Osteocyte (in vitro differentiated cells): ENCODE measurements around the gene KCNN3. TPM values are rescaled to one million over a fixed set of nuclear protein-coding genes. Genes with fewer than 3 reads are reported as not detected.

ENCODE experiments used
- DNase-seq: peaks from one replicate; pipeline ENCODE4 v3.0.0; 2021; ENCODE audit warnings: mixed read lengths; ENCODE audit not compliant: unreplicated experiment; ENCODE audit errors: extremely low spot score
- H3K27ac Mint-ChIP-seq: one replicate; pipeline ENCODE4 v1.8.0; 2021; ENCODE audit warnings: mild to moderate bottlenecking, mixed read lengths; ENCODE audit not compliant: unreplicated experiment
- H3K27me3 Mint-ChIP-seq: one replicate; pipeline ENCODE4 v1.8.0; 2021; ENCODE audit warnings: mixed read lengths; ENCODE audit not compliant: unreplicated experiment
- H3K36me3 Mint-ChIP-seq: one replicate; pipeline ENCODE4 v1.8.0; 2021; ENCODE audit warnings: mixed read lengths; ENCODE audit not compliant: unreplicated experiment
- H3K4me1 Mint-ChIP-seq: one replicate; pipeline ENCODE4 v1.8.0; 2021; ENCODE audit warnings: mixed read lengths; ENCODE audit not compliant: unreplicated experiment
- H3K4me3 Mint-ChIP-seq: one replicate; pipeline ENCODE4 v1.8.0; 2021; ENCODE audit warnings: mild to moderate bottlenecking, moderate library complexity, mixed read lengths; ENCODE audit not compliant: unreplicated experiment
- H3K9me3 Mint-ChIP-seq: one replicate; pipeline ENCODE4 v1.8.0; 2021; ENCODE audit warnings: mixed read lengths; ENCODE audit not compliant: unreplicated experiment
- CTCF ChIP-seq: fragments of 200-600 bp; sonication (generic); IDR thresholded peaks from 2 replicates; pipeline ENCODE4 v1.5.0; 2021; ENCODE audit warnings: antibody characterized with exemption, mild to moderate bottlenecking, moderate library complexity
- total RNA-seq: library from RNA; stranded (reverse); gene quantifications from 2 replicates; pipeline ENCODE4 v1.2.1, GENCODE V29; 2021

KCNN3 gene
- total RNA-seq, 1 donor from 2014 or later: 0.16 TPM

- Mint-ChIP-seq H3K27me3 (peaks cover 74% of the 10 kb centered on the region), H3K27ac (no peak overlapping the region), H3K4me3 (no peak overlapping the region), H3K4me1 (no peaks in the 10 kb centered on the region), H3K36me3 (no peaks in the 10 kb centered on the region), H3K9me3 (no peaks in the 10 kb centered on the region)
- DNase-seq: no peak
- TF ChIP-seq CTCF: peak; percentile 72
These were observed 109.6 kb downstream of the KCNN3 start for GRCh38 chr1:154760469-154760933.

- no peaks in the 10 kb centered on the region for H3K36me3 Mint-ChIP-seq
- H3K9me3 Mint-ChIP-seq: no peaks in the 10 kb centered on the region
- no peaks in the 10 kb centered on the region for H3K4me1 Mint-ChIP-seq
- no peak overlapping the region for H3K27ac Mint-ChIP-seq
- H3K27me3 Mint-ChIP-seq: peaks cover 74% of the 10 kb centered on the region
- no peak overlapping the region for H3K4me3 Mint-ChIP-seq
- TF ChIP-seq CTCF: no peak
- no peak for DNase-seq
These were observed 110.3 kb downstream of the KCNN3 start for GRCh38 chr1:154759793-154760192.

GRCh38 chr1:154759196-154759595 is 110.9 kb downstream of the KCNN3 start:
- no peak overlapping the region for H3K4me3 Mint-ChIP-seq
- H3K4me1 Mint-ChIP-seq: no peaks in the 10 kb centered on the region
- peaks cover 74% of the 10 kb centered on the region for H3K27me3 Mint-ChIP-seq

GRCh38 chr1:154758346-154758745 is 111.7 kb downstream of the KCNN3 start:
- Mint-ChIP-seq H3K4me3 (no peak overlapping the region), H3K36me3 (no peaks in the 10 kb centered on the region), H3K4me1 (no peaks in the 10 kb centered on the region), H3K27me3 (peaks cover 73% of the 10 kb centered on the region), H3K9me3 (no peaks in the 10 kb centered on the region), H3K27ac (no peak overlapping the region)
- TF ChIP-seq CTCF: no peak
- no peak for DNase-seq

More at GRCh38 chr1:154759196-154759595, 110.9 kb downstream of the KCNN3 start:
- Mint-ChIP-seq H3K27ac (no peak overlapping the region), H3K9me3 (no peaks in the 10 kb centered on the region), H3K36me3 (no peaks in the 10 kb centered on the region)
- no peak for DNase-seq
- TF ChIP-seq CTCF: no peak

GRCh38 chr1:154756793-154757548 is 113.1 kb downstream of the KCNN3 start:
- H3K4me3 Mint-ChIP-seq: no peak overlapping the region
- TF ChIP-seq CTCF: no peak
- H3K27ac Mint-ChIP-seq: no peak overlapping the region
- DNase-seq: no peak
- peaks cover 70% of the 10 kb centered on the region for H3K27me3 Mint-ChIP-seq
- no peaks in the 10 kb centered on the region for H3K4me1 Mint-ChIP-seq
- H3K36me3 Mint-ChIP-seq: no peaks in the 10 kb centered on the region
- no peaks in the 10 kb centered on the region for H3K9me3 Mint-ChIP-seq
